Measurements from ENCODE around the gene NBEAL2. TPM values are rescaled to one million over a fixed set of nuclear protein-coding genes. Genes with fewer than 3 reads are reported as not detected.

Gene NBEAL2
- total and polyA plus RNA-seq, 2 of the 8 experiments (the other 6 are each of a cell fraction or from before 2014, with no cell fraction given) = 27.3 to 46.9 TPM

GRCh38 chr3:47013231-47013630, 33.8 kb downstream of the NBEAL2 start:
- Histone ChIP-seq H2BK20ac (ENCODE audit: low read length) (no peak overlapping the region), H3K56ac (replicated peaks; ENCODE audit: insufficient read length, low read depth, low read length) (no peak overlapping the region), H2AFZ (ENCODE audit: low read length) (no peak overlapping the region), H2BK5ac (ENCODE audit: low read depth, low read length) (no peak overlapping the region), H3K9ac (replicated peaks in 1 of 4; ENCODE audit: extremely low read depth in 1 of 4, low read depth in 3 of 4, low read length in 3 of 4) (no peak overlapping the region), H3K79me1 (ENCODE audit: low read depth, low read length) (no peaks in the 10 kb centered on the region; the same call in 1 of the 2 replicates), H3K36me3 (ENCODE audit: control insufficient read depth in 2 of 4, insufficient read depth in 4 of 4, low read length in 3 of 4) (peaks cover 0 to 20% (median 11%) of the 10 kb centered on the region in 4 experiments; a peak in 5 of 8 replicates), H2BK15ac (ENCODE audit: low read length) (no peak overlapping the region), H3K14ac (ENCODE audit: insufficient read length) (no peak overlapping the region), H3K27ac (ENCODE audit: low read depth, low read length) (no peak overlapping the region), H2AK5ac (ENCODE audit: low read depth, low read length) (no peak overlapping the region), H3K23me2 (ENCODE audit: low read depth, low read length) (peaks cover 3% of the 10 kb centered on the region; the same call in 1 of the 2 replicates), H3K9me3 (ENCODE audit: insufficient read depth in 2 of 2, low read depth in 1 of 2, low read length in 1 of 2) (no peaks in the 10 kb centered on the region), H4K20me1 (replicated peaks in 1 of 2; ENCODE audit: control insufficient read depth in 1 of 2, insufficient read depth in 2 of 2, low read length in 2 of 2) (no peaks in the 10 kb centered on the region), H3K4me3 (ENCODE audit: extremely low read depth in 1 of 4, insufficient read depth in 2 of 4, low read depth in 3 of 4, low read length in 4 of 4) (no peak overlapping the region), H2BK12ac (ENCODE audit: low read depth, low read length) (no peak overlapping the region), H3K23ac (ENCODE audit: insufficient read length) (no peak overlapping the region), H3K79me2 (ENCODE audit: control insufficient read depth in 1 of 2, insufficient read depth in 2 of 2, low read length in 2 of 2) (no peaks in the 10 kb centered on the region), H3K4ac (replicated peaks; ENCODE audit: insufficient read length, low read depth, low read length) (no peak overlapping the region), H4K5ac (ENCODE audit: insufficient read length, low read depth, low read length) (no peak overlapping the region), H3K4me1 (replicated peaks in 1 of 4; ENCODE audit: control insufficient read depth in 3 of 4, insufficient read depth in 4 of 4, low read length in 3 of 4) (peaks cover 2 to 9% (median 5%) of the 10 kb centered on the region in 4 experiments), H4K91ac (replicated peaks; ENCODE audit: insufficient read length, low read length) (no peak overlapping the region), H3K27me3 (replicated peaks in 1 of 4; ENCODE audit: control insufficient read depth in 3 of 4, extremely low read depth in 1 of 4, insufficient read depth in 3 of 4, low read length in 3 of 4) (no peaks in the 10 kb centered on the region), H3K4me2 (ENCODE audit: insufficient read depth in 1 of 2, low read depth in 2 of 2, low read length in 2 of 2) (no peak overlapping the region), H3K18ac (ENCODE audit: extremely low read depth, low read length) (no peak overlapping the region), H2BK120ac (replicated peaks; ENCODE audit: low read depth, low read length) (no peak overlapping the region), H4K8ac (ENCODE audit: extremely low read depth, insufficient read depth, low read length) (no peak overlapping the region)
- TF ChIP-seq FOSL1 (IDR thresholded peaks at IDR 0.05; ENCODE audit: insufficient read depth, low read depth, low read length) = no peak
- FAIRE-seq = no peak
- ChIA-PET CTCF (ENCODE audit: partially characterized antibody) (interaction anchor here (1.0 to 1.1 kb wide), 3 partner anchors 14 to 317 kb away, joined by 3 to 4 read pairs (median 3); no protein-coding TSS in a partner anchor), POLR2A (ENCODE audit: partially characterized antibody) (no interaction called here)
- WGBS, 2 experiments (ENCODE audit: extremely low coverage in 1 of 2, insufficient coverage in 1 of 2, insufficient read length in 1 of 2, insufficient replicate concordance in 2 of 2, low coverage in 1 of 2, low lambda C conversion rate in 2 of 2, missing lambda C conversion rate in 1 of 2) = 90% methylated on average over 3 of the region's 3 CpGs; no CpG with 5 or more reads in 1 of the 2 experiments
- no peak for DNase-seq (ENCODE audit: low read depth in 1 of 2, low spot score in 2 of 2)
